PC-9 (cell line): ENCODE data around the gene PALLD.

ENCODE experiments used
- CTCF ChIP-seq: fragments of 200-600 bp; sonication (generic); conservative IDR thresholded peaks from 2 replicates; pipeline ENCODE4 v1.6.1; 2017; ENCODE audit warnings: mixed run types, antibody characterized with exemption, mild to moderate bottlenecking, moderate library complexity
- EZH2 ChIP-seq: fragments of 200-600 bp; sonication (generic); IDR thresholded peaks from 2 replicates; pipeline ENCODE4 v1.8.0; 2017; ENCODE audit warnings: antibody characterized with exemption, low read depth

GRCh38 chr4:168914095-168914494, 417.2 kb downstream of the PALLD start:
- no peak for TF ChIP-seq CTCF
- no peak for TF ChIP-seq EZH2
